ENCODE measurements around the gene ZPR1.
A peak's percentile ranks its signal among the peaks of the same experiment; 100 is the strongest.

The ZPR1 gene

GRCh38 chr11:116796548-116796947, 8.7 kb upstream of the ZPR1 start:
- DNase-seq (ENCODE audit: insufficient read length, low spot score) = no peak
- FAIRE-seq = no peak

DNA sequence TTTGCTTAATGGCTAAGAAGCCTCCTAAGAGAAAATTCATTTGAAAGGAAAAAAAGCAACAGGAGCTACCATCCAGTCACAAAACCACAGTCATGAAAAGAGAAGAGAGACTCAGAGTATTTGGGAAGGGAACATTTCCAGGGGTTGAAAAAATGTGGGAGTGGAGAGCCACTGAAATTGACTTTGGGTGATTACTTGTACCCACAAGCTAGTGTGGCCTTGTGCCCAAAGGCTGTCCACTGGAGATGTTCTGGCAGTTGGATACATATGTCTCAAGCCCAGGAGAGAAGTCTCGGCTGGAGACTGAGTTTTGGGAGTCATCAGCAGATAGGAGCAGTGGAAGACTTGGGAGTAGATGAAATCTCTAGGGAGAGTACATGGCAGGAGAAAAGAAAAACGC, 7.0 kb upstream of the ZPR1 start:
- DNase-seq (ENCODE audit: insufficient read length, low spot score) = no peak
- no peak for FAIRE-seq

- FAIRE-seq = peak; percentile 48
- DNase-seq (ENCODE audit: insufficient read length, low spot score) = no peak
Measured at GRCh38 chr11:116793772-116794097, 5.9 kb upstream of the ZPR1 start.

DNA sequence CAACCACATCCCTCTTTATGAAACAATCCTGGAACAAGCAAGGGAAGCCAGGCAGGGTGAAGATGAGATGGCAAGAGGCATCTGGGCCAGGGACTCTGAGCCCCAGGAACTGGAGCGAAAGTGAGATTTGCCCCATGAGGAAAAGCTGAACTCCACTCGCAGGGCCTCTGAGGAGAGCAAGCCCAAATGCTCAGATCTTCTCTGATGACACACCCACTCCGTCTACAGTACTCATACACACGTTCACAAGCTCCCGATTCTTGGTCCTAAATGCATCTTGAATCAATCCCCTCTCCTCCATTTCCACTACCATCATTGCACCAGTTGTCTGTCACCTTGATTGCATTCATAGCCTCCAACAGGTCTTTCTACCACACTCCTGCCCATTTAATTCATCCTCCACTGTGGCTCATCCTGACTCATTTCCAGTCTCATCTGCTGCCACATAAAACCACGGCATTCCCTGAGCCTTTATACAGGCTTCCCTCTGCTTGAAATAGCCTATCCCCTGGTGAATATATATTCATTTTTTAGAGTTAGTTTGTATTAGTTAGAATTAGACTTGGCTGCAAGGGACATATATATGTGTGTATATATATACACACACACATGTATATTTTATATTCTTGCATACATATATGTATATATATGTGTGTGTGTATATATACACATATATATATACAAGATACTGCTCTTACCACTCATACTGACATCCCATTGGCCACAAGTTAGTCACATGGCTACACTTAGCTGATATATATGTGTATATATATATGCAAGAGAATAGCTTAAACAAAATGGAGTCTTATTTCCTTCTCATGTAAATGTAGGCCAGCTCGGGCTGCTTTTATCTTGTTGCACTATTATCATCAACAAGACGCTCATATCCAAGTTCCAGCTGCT, 5.3 kb upstream of the ZPR1 start:
- peak; percentile 36 for FAIRE-seq

DNA sequence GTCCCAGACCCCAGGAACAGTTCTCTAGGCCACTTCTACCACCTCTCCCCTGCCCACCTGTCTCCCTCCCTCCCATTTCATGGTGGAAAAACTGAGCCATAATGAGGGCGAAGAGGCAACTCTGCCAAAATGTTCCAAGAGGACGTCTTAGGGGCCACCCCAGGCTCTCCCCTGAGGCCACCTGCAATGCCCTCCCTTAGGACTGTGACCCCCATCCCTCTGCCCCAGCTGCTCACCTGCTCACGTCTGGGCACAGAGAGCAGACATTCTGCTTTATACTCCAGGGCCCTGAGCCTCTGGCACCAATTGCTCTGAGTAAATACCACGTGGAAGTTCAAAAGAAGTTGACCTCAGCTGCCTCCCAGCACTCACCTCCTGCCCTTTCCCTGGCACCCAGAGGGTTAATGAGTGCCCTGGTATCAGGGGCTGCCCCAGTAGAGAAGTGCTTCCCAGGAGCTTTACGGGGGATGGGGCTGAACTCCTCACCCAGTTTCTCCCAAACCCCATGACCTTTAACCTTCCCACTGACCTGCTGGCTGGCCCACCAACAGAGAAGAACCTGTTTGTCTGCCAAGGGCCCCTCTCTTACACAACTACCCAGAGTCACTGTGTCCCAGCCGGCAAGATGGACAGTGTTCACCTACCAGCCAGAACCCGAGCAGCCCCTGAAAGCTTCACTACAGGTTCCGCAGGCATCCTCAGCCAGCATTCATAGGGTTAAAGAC, 4.5 kb upstream of the ZPR1 start:
- DNase-seq (ENCODE audit: insufficient read length, low spot score) (no peak), FAIRE-seq (no peak)

More for the DNA sequence above, 5.3 kb upstream of the ZPR1 start:
- no peak for DNase-seq (ENCODE audit: insufficient read length, low spot score)

DNA sequence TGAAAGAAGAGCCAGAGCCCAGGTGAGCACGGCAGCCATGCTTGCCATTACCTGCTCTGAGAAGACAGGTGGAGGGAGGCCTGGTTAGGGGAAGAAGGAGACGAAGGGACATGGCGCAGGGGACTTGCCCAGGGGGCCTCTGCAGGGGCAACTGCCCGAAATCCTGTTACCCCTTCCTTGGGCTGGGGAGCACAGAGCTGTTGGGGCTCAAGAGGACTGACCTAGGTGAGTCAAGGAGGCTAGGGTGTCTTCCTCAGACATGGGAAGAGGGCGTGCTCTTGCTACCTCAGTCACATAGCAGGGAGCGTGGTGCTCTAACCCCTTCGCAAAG, 4.0 kb upstream of the ZPR1 start, which contains the start of gene APOA5:
TSS of gene APOA5 (minus strand) at position 67 of the 331 bp plus-strand sequence. CDS start at position 48, 19 bp downstream.
- no peak for DNase-seq (ENCODE audit: insufficient read length, low spot score)

DNA sequence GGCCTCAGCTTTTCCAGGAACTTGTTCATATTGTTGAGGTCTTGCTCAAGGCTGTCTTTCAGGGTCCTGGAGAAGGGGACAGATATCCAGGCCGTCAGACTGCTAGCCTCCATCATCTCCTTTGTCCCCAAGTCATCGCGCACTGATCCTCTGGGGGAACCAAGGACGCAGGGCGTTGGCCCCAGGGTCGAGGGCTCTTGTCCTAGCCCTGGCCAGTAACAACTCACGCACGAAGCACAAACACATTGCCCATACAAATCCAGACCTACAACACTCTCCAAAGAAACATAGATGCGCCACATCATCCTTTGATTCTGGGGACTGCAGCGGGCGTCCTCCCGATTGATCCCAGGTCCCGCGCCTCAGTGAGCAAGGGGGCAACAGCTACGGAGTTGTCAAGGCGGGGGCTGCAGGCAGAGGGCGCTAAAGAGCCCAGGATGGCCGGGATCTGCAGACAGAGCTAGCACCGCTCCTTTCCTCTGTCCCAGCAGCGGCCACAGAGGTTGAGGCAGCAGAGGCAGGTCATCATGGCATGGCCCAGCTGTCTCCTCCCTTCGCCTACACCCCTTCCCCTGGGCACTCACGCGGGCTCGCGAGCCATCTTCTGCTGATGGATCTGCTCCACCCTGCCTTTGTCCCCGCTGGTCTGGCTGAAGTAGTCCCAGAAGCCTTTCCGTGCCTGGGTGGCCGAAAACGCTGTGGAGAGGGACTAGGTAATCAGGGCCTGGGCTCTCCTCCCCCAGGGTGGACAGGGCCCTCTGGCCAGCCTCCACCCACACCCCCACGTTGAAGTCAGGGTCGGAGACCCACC, 3.4 kb upstream of the ZPR1 start:
- DNase-seq (ENCODE audit: insufficient read length, low spot score) (peak; percentile 70), FAIRE-seq (peak; percentile 23)

More for the DNA sequence above, 4.0 kb upstream of the ZPR1 start, which contains the start of gene APOA5:
- no peak for FAIRE-seq

GRCh38 chr11:116790167-116791001, 2.6 kb upstream of the ZPR1 start:
- DNase-seq (ENCODE audit: insufficient read length, low spot score) (no peak), FAIRE-seq (no peak)

DNA sequence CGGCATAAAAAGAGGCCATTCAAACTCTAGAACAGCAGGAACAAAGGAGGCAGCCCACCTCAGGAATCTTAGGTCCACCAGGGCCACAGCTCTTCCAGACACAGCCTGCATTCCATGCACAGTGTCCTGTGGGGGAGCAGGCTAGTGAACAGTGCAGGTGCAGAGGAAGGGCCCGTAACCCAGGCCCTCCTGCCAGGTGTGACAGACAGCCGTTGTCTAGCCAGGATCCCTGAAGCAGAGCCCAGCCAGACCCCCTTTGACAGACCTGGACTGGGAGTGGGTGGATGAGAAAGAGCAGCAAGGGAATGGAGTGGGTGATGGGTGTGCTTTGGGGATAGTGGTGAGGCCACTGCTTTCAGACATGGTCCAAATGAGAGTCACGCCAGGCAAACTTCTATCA, 1.2 kb upstream of the ZPR1 start:
- DNase-seq (ENCODE audit: insufficient read length, low spot score) (no peak), FAIRE-seq (no peak)

- DNase-seq (ENCODE audit: insufficient read length, low spot score) = no peak
- FAIRE-seq = no peak
Measured at GRCh38 chr11:116788534-116788933, 711 bp upstream of the ZPR1 start.

DNA sequence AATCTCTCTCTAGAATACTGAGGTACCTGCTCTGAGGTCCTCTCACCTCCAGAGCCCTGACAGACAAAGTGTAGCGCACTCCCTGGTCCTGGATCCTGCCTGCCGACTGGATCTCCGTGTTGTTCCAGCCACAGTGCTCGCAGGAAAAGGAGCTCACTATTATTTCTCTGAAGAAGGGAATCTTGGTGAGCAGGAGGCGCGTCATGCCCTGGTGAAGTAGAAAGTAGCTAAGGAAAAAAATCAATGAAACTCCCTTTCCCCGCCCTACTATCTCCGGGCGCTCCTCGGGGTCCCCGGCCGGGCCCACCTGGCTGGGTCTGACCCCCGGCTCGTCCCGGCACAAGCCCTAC, 412 bp downstream of the ZPR1 start:
- DNase-seq (ENCODE audit: insufficient read length, low spot score) (no peak), FAIRE-seq (peak; percentile 33)

- no peak for FAIRE-seq
- DNase-seq (ENCODE audit: insufficient read length, low spot score) = no peak
Measured at GRCh38 chr11:116786966-116787365, 857 bp downstream of the ZPR1 start.

DNA sequence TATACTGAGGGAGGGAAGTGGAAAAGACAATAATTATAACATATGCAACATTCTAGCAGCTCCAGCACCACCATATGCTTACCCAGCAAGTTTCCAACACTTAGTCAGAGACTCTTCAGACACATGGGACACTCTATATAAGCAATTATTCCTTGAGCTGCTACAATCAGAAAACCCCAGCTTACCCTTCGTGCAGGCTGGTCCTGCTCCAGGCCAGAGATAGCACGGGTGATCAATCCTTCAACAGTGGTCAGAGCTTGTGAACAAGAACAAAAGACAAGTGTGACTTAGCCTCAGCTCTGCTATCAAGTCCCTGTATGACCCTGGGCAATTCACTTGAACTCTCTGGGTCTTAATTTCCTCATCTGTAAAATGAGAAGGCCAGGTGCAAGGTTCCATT, 1.5 kb downstream of the ZPR1 start:
- DNase-seq (ENCODE audit: insufficient read length, low spot score) (no peak), FAIRE-seq (no peak)

DNA sequence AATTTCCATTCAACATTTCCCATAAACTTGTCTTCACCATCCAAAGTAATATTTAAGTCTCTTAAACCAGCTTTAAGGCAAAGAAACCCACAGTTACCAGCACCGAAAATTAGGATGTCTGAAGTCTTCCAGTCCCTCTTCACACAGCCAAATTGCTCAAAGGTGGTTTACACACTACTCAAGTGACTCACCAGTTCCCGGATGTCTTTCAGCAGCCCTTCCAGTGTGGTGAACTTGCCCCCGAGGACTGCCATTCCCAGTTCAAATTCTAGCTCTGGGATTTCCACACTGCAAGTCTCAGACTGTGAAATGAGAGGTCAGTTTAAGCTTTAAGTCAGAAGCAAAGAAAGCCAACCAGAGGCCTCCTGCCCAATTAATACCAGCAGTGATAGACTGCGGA, 5.1 kb downstream of the ZPR1 start:
- DNase-seq (ENCODE audit: insufficient read length, low spot score) (no peak), FAIRE-seq (no peak)

DNA sequence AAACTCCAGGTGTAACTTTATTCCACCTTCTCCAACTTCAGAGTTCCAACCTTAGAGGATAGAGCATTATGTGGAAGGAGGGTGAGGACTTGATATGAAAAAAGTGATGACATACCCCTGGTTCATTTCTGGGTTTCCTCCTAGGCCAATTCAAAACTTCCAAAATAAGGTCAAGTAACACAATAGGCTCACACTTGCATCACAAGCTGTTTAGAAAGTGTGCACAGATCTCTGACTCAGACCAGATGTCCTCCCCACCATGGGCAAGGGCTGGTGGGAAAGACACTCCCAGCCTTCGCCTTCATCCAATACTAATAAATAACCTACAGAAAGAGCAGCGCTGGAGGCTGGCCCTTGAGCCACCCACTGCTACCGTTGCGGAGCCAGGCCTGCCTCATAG, 9.3 kb downstream of the ZPR1 start:
- no peak for DNase-seq (ENCODE audit: insufficient read length, low spot score)
- FAIRE-seq = no peak

DNA sequence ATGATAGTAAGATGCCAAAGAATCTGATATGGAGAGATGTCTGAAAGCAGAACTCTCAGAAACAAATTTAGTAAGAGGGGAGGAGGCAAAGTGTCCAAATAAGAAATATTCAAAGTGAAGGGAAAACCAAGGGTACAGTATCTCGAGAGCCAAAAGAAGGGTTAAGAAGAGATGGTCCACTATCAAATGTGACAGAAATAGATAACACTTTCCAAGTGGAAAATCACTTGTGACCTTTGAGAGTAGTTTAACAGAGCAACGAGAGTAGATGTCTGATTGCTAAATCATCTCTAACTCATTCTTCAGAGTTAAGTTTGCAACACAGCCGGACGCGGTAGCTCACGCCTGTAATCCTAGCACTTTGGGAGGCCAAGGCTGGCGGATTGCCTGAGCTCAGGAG, 10.8 kb downstream of the ZPR1 start:
- DNase-seq (ENCODE audit: insufficient read length, low spot score) = no peak

GRCh38 chr11:116776522-116776984, 11.3 kb downstream of the ZPR1 start:
- FAIRE-seq (no peak), DNase-seq (ENCODE audit: insufficient read length, low spot score) (no peak)

More for the DNA sequence above, 10.8 kb downstream of the ZPR1 start:
- FAIRE-seq = no peak

DNA sequence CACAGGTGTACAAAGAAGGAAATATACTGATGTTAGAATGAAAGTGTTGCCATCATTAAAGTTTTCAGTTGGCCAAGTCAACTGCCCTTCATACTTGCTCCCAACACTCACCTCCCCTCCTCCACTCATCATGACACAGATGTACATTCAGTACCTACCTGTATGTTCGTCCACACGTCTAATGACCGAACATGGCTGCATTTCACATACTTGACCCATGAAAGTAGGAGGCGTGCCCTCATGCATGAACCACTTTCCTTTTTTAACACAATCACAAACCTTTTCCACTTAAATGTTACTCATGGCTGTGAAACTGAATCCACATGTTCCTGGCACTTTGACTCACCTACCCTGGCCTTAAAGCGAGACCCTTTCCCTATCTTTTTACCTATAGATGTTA, 11.8 kb downstream of the ZPR1 start:
- DNase-seq (ENCODE audit: insufficient read length, low spot score) (no peak), FAIRE-seq (peak; percentile 77)

GRCh38 chr11:116774661-116775060, 13.2 kb downstream of the ZPR1 start:
- DNase-seq (ENCODE audit: insufficient read length, low spot score) = no peak
- no peak for FAIRE-seq
